Endothelial cell of umbilical vein (primary cell): ENCODE results near the gene AGBL4. TPM values are rescaled to one million over a fixed set of nuclear protein-coding genes. Genes with fewer than 3 reads are reported as not detected.

Experiments used
- BruUV-seq: library from RNA; stranded (reverse); fragments of 400-500 nt; replicated peaks from 2 replicates; lab custom pipeline; 2021; lab: Mats Ljungman, UMichigan
- CTCF ChIA-PET: fragments of 300-600, 350-600 bp; sonication (Branson Sonifier 250); formaldehyde crosslinking; loops from one replicate; lab custom pipeline; 2021; ENCODE audit warnings: antibody characterized with exemption, inconsistent platforms; lab: Charles Lee
- POLR2A ChIA-PET: fragments of 300-600, 350-600 bp; sonication (Branson Sonifier 250); formaldehyde crosslinking; loops from one replicate; lab custom pipeline; 2021; ENCODE audit warnings: antibody characterized with exemption, inconsistent platforms; lab: Charles Lee
- DNase-seq: peaks from one replicate; pipeline ENCODE4 v3.0.0-alpha.2; 2011; ENCODE audit warnings: low read depth, low spot score
- FAIRE-seq: peaks from 2 replicates; lab custom pipeline; 2011; peaks lifted over from hg19 to GRCh38; lab: Jason Lieb, UNC
- H2AFZ ChIP-seq: 2 replicates; pipeline ENCODE4 v1.6.0; 2012; ENCODE audit warnings: low read depth, low read length, control low read depth, inconsistent platforms
- H3K27ac ChIP-seq: 2 replicates; pipeline ENCODE4 v1.5.1; 2011; ENCODE audit warnings: low read depth, mild to moderate bottlenecking, control low read depth, low read length, moderate library complexity; ENCODE audit not compliant: insufficient read depth
- H3K27me3 ChIP-seq, 2 experiments: 2 replicates each; pipeline versions ENCODE4 v1.6.0 to v1.6.1; 2011; ENCODE audit warnings: low read length in 2 of 2, mixed read lengths in 1 of 2; ENCODE audit not compliant: control insufficient read depth in 2 of 2, insufficient read depth in 2 of 2
- H3K36me3 ChIP-seq, 2 experiments: 2 replicates in 1 of 2; 3 replicates in 1 of 2; pipeline ENCODE4 v1.5.1; 2011; ENCODE audit warnings: low read length in 2 of 2, mild to moderate bottlenecking in 1 of 2, moderate library complexity in 1 of 2; ENCODE audit not compliant: control insufficient read depth in 2 of 2, insufficient read depth in 2 of 2; ENCODE audit errors: extremely low read depth in 1 of 2
- H3K4me1 ChIP-seq: 3 replicates; pipeline ENCODE4 v1.5.1; 2011; ENCODE audit warnings: mild to moderate bottlenecking, low read length; ENCODE audit not compliant: control insufficient read depth, insufficient read depth; ENCODE audit errors: extremely low read depth
- H3K4me2 ChIP-seq: 2 replicates; pipeline ENCODE4 v1.6.1; 2011; ENCODE audit warnings: low read length, control low read depth, mixed read lengths; ENCODE audit not compliant: insufficient read depth
- H3K4me3 ChIP-seq, 3 experiments: fragments of 200-600 bp in 1 of 3; sonication (generic), shearing (Covaris generic) in 1 of 3; replicated peaks in 1 of 3; 2 replicates each; pipeline ENCODE4 v1.5.1; 2011 to 2016; ENCODE audit warnings: control low read depth in 3 of 3, low read length in 3 of 3, mild to moderate bottlenecking in 2 of 3, inconsistent platforms in 1 of 3, low read depth in 1 of 3, moderate library complexity in 1 of 3; ENCODE audit not compliant: insufficient read depth in 1 of 3
- H3K79me2 ChIP-seq: 2 replicates; pipeline ENCODE4 v1.6.0; 2012; ENCODE audit warnings: low read length, inconsistent platforms; ENCODE audit not compliant: control insufficient read depth, insufficient read depth
- H3K9ac ChIP-seq: replicated peaks from 2 replicates; pipeline ENCODE3; 2011; ENCODE audit warnings: low read length, control low read depth; ENCODE audit not compliant: insufficient read depth; ENCODE audit errors: extremely low read depth
- H3K9me1 ChIP-seq: replicated peaks from 3 replicates; pipeline ENCODE4 v1.6.0; 2011; ENCODE audit warnings: mild to moderate bottlenecking, low read length; ENCODE audit not compliant: control insufficient read depth, insufficient read depth; ENCODE audit errors: extremely low read depth
- H3K9me3 ChIP-seq: replicated peaks from 2 replicates; pipeline ENCODE4 v1.5.1; 2012; ENCODE audit warnings: low read length, inconsistent platforms; ENCODE audit not compliant: control insufficient read depth, insufficient read depth
- H4K20me1 ChIP-seq: replicated peaks from 2 replicates; pipeline ENCODE3; 2011; ENCODE audit warnings: mild to moderate bottlenecking, low read length; ENCODE audit not compliant: control insufficient read depth, insufficient read depth; ENCODE audit errors: extremely low read depth
- CTCF ChIP-seq, 2 donors: IDR thresholded peaks; 1 replicate in 1 of 2; 2 replicates in 1 of 2; pipeline ENCODE4 v1.5.1; 2011; ENCODE audit warnings: low read length in 2 of 2, mild to moderate bottlenecking in 2 of 2, moderate library complexity in 2 of 2, control low read depth in 1 of 2, inconsistent platforms in 1 of 2, low read depth in 1 of 2; ENCODE audit not compliant: insufficient read depth in 1 of 2; ENCODE audit errors: extremely low read depth in 1 of 2
- EZH2 ChIP-seq: IDR thresholded peaks from 2 replicates; pipeline ENCODE4 v1.6.1; 2012; ENCODE audit warnings: borderline replicate concordance, low read depth, mild to moderate bottlenecking, moderate library complexity, low read length, inconsistent platforms; ENCODE audit not compliant: severe bottlenecking
- FOS ChIP-seq: IDR thresholded peaks from 2 replicates; pipeline ENCODE4 v1.6.1; 2011; ENCODE audit warnings: mild to moderate bottlenecking, low read length, moderate library complexity, borderline replicate concordance; ENCODE audit not compliant: insufficient read depth
- GATA2 ChIP-seq: IDR thresholded peaks from 2 replicates; pipeline ENCODE4 v1.7.0; 2011; ENCODE audit warnings: low read depth, mild to moderate bottlenecking, moderate library complexity, mixed read lengths, low read length; ENCODE audit not compliant: insufficient read length, insufficient read depth
- JUN ChIP-seq: IDR thresholded peaks from 2 replicates; pipeline ENCODE4 v1.6.1; 2011; ENCODE audit warnings: borderline replicate concordance, low read depth; ENCODE audit not compliant: insufficient read length, insufficient read depth
- MAX ChIP-seq: IDR thresholded peaks from 2 replicates; pipeline ENCODE4 v1.6.1; 2011; ENCODE audit not compliant: insufficient read depth, insufficient read length
- POLR2A ChIP-seq: IDR thresholded peaks from 2 replicates; pipeline ENCODE4 v1.6.1; 2012; ENCODE audit warnings: low read depth, mild to moderate bottlenecking, control low read depth, low read length
- POLR2AphosphoS5 ChIP-seq: IDR thresholded peaks from 2 replicates; pipeline ENCODE4 v1.6.1; 2012; ENCODE audit warnings: low read depth, mild to moderate bottlenecking, control low read depth, low read length, moderate library complexity; ENCODE audit not compliant: insufficient read depth
- dilution Hi-C: fragments of 300-500 bp; cut with MboI; formaldehyde crosslinking; loops from one replicate; pipeline ENCODE4 v1.15.0; 2019; ENCODE audit warnings: low sequenced_read_pairs; ENCODE audit not compliant: extremely low pct_ligation_motif_present
- intact Hi-C: fragments of 100-400 bp; cut with micrococcal nuclease; formaldehyde crosslinking; loops from one replicate; pipeline ENCODE4 v1.10.0; 2022
- polyA plus RNA-seq, 4 experiments: library from polyadenylated mRNA; depleted of rRNA in 3 of 4; stranded (reverse) in 3 of 4; unstranded in 1 of 4; fragments of >200 nt; gene quantifications; 2 replicates each; pipeline versions ENCODE4 v1.2.1 to v1.2.3, GENCODE V29; 2011 to 2012; ENCODE audit warnings: missing spikeins in 1 of 4
- total RNA-seq: library from RNA; stranded (reverse); gene quantifications from 2 replicates; pipeline ENCODE4 v1.2.3, GENCODE V29; 2021

The AGBL4 gene
- total and polyA plus RNA-seq, 2 donors (not counting 3 experiments of a cell fraction or from before 2014, with no cell fraction given) = not detected

- no TSS peak for BruUV-seq
- DNase-seq = no peak
- Histone ChIP-seq H3K27ac (no peak overlapping the region), H3K4me1 (no peaks in the 10 kb centered on the region), H3K79me2 (no peaks in the 10 kb centered on the region), H3K9me3 (peaks cover 2% of the 10 kb centered on the region), H4K20me1 (no peaks in the 10 kb centered on the region), H3K4me2 (no peak overlapping the region), H3K4me3 (no peak overlapping the region), H3K9ac (no peak overlapping the region), H2AFZ (no peak overlapping the region), H3K9me1 (no peaks in the 10 kb centered on the region), H3K36me3 (no peaks in the 10 kb centered on the region), H3K27me3 (no peaks in the 10 kb centered on the region)
- TF ChIP-seq POLR2AphosphoS5 = no peak
- no peak for TF ChIP-seq CTCF (IDR thresholded peaks at IDR 0.05; ENCODE audit: extremely low read depth in 1 of 2, insufficient read depth in 1 of 2, low read depth in 1 of 2, low read length in 2 of 2)
- TF ChIP-seq GATA2 = no peak
- no peak for TF ChIP-seq JUN
- TF ChIP-seq POLR2A = no peak
- TF ChIP-seq EZH2 = no peak
- TF ChIP-seq FOS = no peak
- no peak for TF ChIP-seq MAX
- FAIRE-seq = no peak
- intact Hi-C loops (no loop called here), dilution Hi-C loops (no loop called here)
- CTCF ChIA-PET = no interaction called here
- POLR2A ChIA-PET = no interaction called here
Measured at GRCh38 chr1:49048188-49048587, 975.6 kb downstream of the AGBL4 start.
